Mucosa of stomach (tissue), 1 donor: Measurements from ENCODE around the gene ASMTL.
"Not testable (repeated sequence)": the region's sequence is repeated elsewhere in the genome, so short reads cannot be mapped to it uniquely, and the experiment has no call there.

ENCODE experiments used
- H3K27me3 ChIP-seq: one replicate; pipeline ENCODE4 v1.7.0; 2013; ENCODE audit warnings: mild to moderate bottlenecking, low read length; ENCODE audit not compliant: control insufficient read depth, insufficient read depth
- H3K36me3 ChIP-seq: one replicate; pipeline ENCODE4 v1.7.0; 2013; ENCODE audit warnings: low read length; ENCODE audit not compliant: control insufficient read depth, insufficient read depth
- H3K4me1 ChIP-seq: one replicate; pipeline ENCODE4 v1.7.0; 2013; ENCODE audit warnings: mild to moderate bottlenecking, low read length; ENCODE audit not compliant: control insufficient read depth, insufficient read depth
- H3K4me3 ChIP-seq: one replicate; pipeline ENCODE4 v1.7.0; 2013; ENCODE audit warnings: low read length
- H3K9ac ChIP-seq: one replicate; pipeline ENCODE4 v1.7.0; 2013; ENCODE audit warnings: mild to moderate bottlenecking, low read length, moderate library complexity
- H3K9me3 ChIP-seq: one replicate; pipeline ENCODE4 v1.7.0; 2013; ENCODE audit warnings: mild to moderate bottlenecking, low read length, moderate library complexity; ENCODE audit not compliant: control insufficient read depth
- donor health status: Pancreatic carcinoma.

ASMTL gene

GRCh38 chrX:1477801-1478458, 25.2 kb upstream of the ASMTL start:
- Histone ChIP-seq H3K9me3 (no peaks in the 10 kb centered on the region), H3K27me3 (no peaks in the 10 kb centered on the region), H3K9ac (no peak overlapping the region), H3K4me3 (no peak overlapping the region), H3K36me3 (no peaks in the 10 kb centered on the region), H3K4me1 (no peaks in the 10 kb centered on the region)

GRCh38 chrX:1477229-1477628, 24.5 kb upstream of the ASMTL start:
- Histone ChIP-seq H3K4me3 (no peak overlapping the region), H3K4me1 (no peaks in the 10 kb centered on the region), H3K36me3 (no peaks in the 10 kb centered on the region), H3K9me3 (no peaks in the 10 kb centered on the region), H3K9ac (no peak overlapping the region), H3K27me3 (no peaks in the 10 kb centered on the region)

GRCh38 chrX:1476682-1477081, 24.0 kb upstream of the ASMTL start:
- H3K9me3 ChIP-seq: no peaks in the 10 kb centered on the region
- H3K4me3 ChIP-seq: no peak overlapping the region
- no peaks in the 10 kb centered on the region for H3K36me3 ChIP-seq
- no peaks in the 10 kb centered on the region for H3K4me1 ChIP-seq
- H3K9ac ChIP-seq: no peak overlapping the region
- H3K27me3 ChIP-seq: no peaks in the 10 kb centered on the region

- H3K9ac ChIP-seq: no peak overlapping the region
- no peaks in the 10 kb centered on the region for H3K9me3 ChIP-seq
- no peak overlapping the region for H3K4me3 ChIP-seq
- no peaks in the 10 kb centered on the region for H3K27me3 ChIP-seq
- H3K4me1 ChIP-seq: no peaks in the 10 kb centered on the region
- no peaks in the 10 kb centered on the region for H3K36me3 ChIP-seq
These were observed 23.2 kb upstream of the ASMTL start for GRCh38 chrX:1475881-1476280.

GRCh38 chrX:1475481-1475880, 22.8 kb upstream of the ASMTL start:
- no peak overlapping the region for H3K9ac ChIP-seq
- H3K36me3 ChIP-seq: no peaks in the 10 kb centered on the region
- no peak overlapping the region for H3K4me3 ChIP-seq
- no peaks in the 10 kb centered on the region for H3K27me3 ChIP-seq
- no peaks in the 10 kb centered on the region for H3K4me1 ChIP-seq
- H3K9me3 ChIP-seq: no peaks in the 10 kb centered on the region

GRCh38 chrX:1474593-1474992, 21.9 kb upstream of the ASMTL start:
- H3K4me1 ChIP-seq, H3K36me3 ChIP-seq, H3K9me3 ChIP-seq, H3K9ac ChIP-seq, H3K27me3 ChIP-seq, H3K4me3 ChIP-seq: not testable (repeated sequence)

GRCh38 chrX:1472975-1473374, 20.3 kb upstream of the ASMTL start:
- Histone ChIP-seq H3K9ac (no peak overlapping the region), H3K9me3 (no peaks in the 10 kb centered on the region), H3K4me1 (no peaks in the 10 kb centered on the region), H3K36me3 (no peaks in the 10 kb centered on the region), H3K27me3 (no peaks in the 10 kb centered on the region), H3K4me3 (no peak overlapping the region)

GRCh38 chrX:1468250-1468772, 15.6 kb upstream of the ASMTL start:
- Histone ChIP-seq H3K4me3 (no peak overlapping the region), H3K4me1 (no peaks in the 10 kb centered on the region), H3K36me3 (no peaks in the 10 kb centered on the region), H3K9me3 (no peaks in the 10 kb centered on the region), H3K27me3 (peaks cover 4% of the 10 kb centered on the region), H3K9ac (no peak overlapping the region)

GRCh38 chrX:1466971-1467561, 14.4 kb upstream of the ASMTL start:
- Histone ChIP-seq H3K4me3 (no peak overlapping the region), H3K4me1 (no peaks in the 10 kb centered on the region), H3K36me3 (no peaks in the 10 kb centered on the region), H3K27me3 (peaks cover 4% of the 10 kb centered on the region), H3K9ac (no peak overlapping the region), H3K9me3 (no peaks in the 10 kb centered on the region)

- Histone ChIP-seq H3K27me3 (peaks cover 4% of the 10 kb centered on the region), H3K9me3 (no peaks in the 10 kb centered on the region), H3K9ac (no peak overlapping the region), H3K4me1 (no peaks in the 10 kb centered on the region), H3K4me3 (no peak overlapping the region), H3K36me3 (no peaks in the 10 kb centered on the region)
These were observed 13.5 kb upstream of the ASMTL start for GRCh38 chrX:1466232-1466661.

- Histone ChIP-seq H3K9ac (no peak overlapping the region), H3K27me3 (peaks cover 4% of the 10 kb centered on the region), H3K36me3 (no peaks in the 10 kb centered on the region), H3K4me3 (no peak overlapping the region), H3K9me3 (no peaks in the 10 kb centered on the region), H3K4me1 (no peaks in the 10 kb centered on the region)
These were observed 12.8 kb upstream of the ASMTL start for GRCh38 chrX:1465286-1466231.

GRCh38 chrX:1464971-1465285, 12.2 kb upstream of the ASMTL start:
- Histone ChIP-seq H3K36me3 (no peaks in the 10 kb centered on the region), H3K9ac (no peak overlapping the region), H3K27me3 (peaks cover 4% of the 10 kb centered on the region), H3K4me3 (no peak overlapping the region), H3K9me3 (no peaks in the 10 kb centered on the region), H3K4me1 (no peaks in the 10 kb centered on the region)
